Nephron progenitor cell (in vitro differentiated cells): ENCODE data around the gene RUNX2.

ENCODE experiments used
- DNase-seq: peaks from one replicate; pipeline ENCODE4 v3.0.0; 2021
- H3K27ac Mint-ChIP-seq: 2 replicates; pipeline ENCODE4 v1.8.0; 2021; ENCODE audit warnings: mild to moderate bottlenecking, moderate library complexity, mixed read lengths
- H3K27me3 Mint-ChIP-seq: 2 replicates; pipeline ENCODE4 v1.8.0; 2021; ENCODE audit warnings: mild to moderate bottlenecking, low read depth, mixed read lengths; ENCODE audit not compliant: poor library complexity
- H3K36me3 Mint-ChIP-seq: 2 replicates; pipeline ENCODE4 v1.8.0; 2021; ENCODE audit warnings: low read depth, mixed read lengths
- H3K4me1 Mint-ChIP-seq: 2 replicates; pipeline ENCODE4 v1.8.0; 2021; ENCODE audit warnings: mixed read lengths
- H3K4me3 Mint-ChIP-seq: 2 replicates; pipeline ENCODE4 v1.8.0; 2021; ENCODE audit warnings: mild to moderate bottlenecking, moderate library complexity, mixed read lengths
- H3K9me3 Mint-ChIP-seq: 2 replicates; pipeline ENCODE4 v1.8.0; 2021; ENCODE audit warnings: mild to moderate bottlenecking, moderate library complexity, mixed read lengths
- CTCF ChIP-seq: fragments of 200-600 bp; sonication (generic); IDR thresholded peaks from 2 replicates; pipeline ENCODE4 v1.5.0; 2021; ENCODE audit warnings: antibody characterized with exemption

RUNX2 gene

GRCh38 chr6:45450831-45451230 lies 122.7 kb downstream of the RUNX2 start:
- Mint-ChIP-seq H3K27me3 (peaks cover 8% of the 10 kb centered on the region), H3K9me3 (no peaks in the 10 kb centered on the region), H3K27ac (no peak overlapping the region), H3K4me3 (no peak overlapping the region), H3K4me1 (peaks cover 45% of the 10 kb centered on the region), H3K36me3 (peaks cover 17% of the 10 kb centered on the region)
- DNase-seq = no peak
- no peak for TF ChIP-seq CTCF

GRCh38 chr6:45454008-45454911 lies 126.1 kb downstream of the RUNX2 start:
- peaks cover 8% of the 10 kb centered on the region for H3K27me3 Mint-ChIP-seq
- DNase-seq = no peak
- no peak overlapping the region for H3K27ac Mint-ChIP-seq
- peaks cover 17% of the 10 kb centered on the region for H3K4me1 Mint-ChIP-seq
- TF ChIP-seq CTCF = no peak
- H3K36me3 Mint-ChIP-seq = peaks cover 12% of the 10 kb centered on the region
- no peaks in the 10 kb centered on the region for H3K9me3 Mint-ChIP-seq
- H3K4me3 Mint-ChIP-seq = no peak overlapping the region

- no peak for DNase-seq
- Mint-ChIP-seq H3K4me1 (peaks cover 17% of the 10 kb centered on the region), H3K36me3 (peaks cover 9% of the 10 kb centered on the region), H3K27ac (no peak overlapping the region), H3K4me3 (no peak overlapping the region), H3K9me3 (no peaks in the 10 kb centered on the region), H3K27me3 (peaks cover 2% of the 10 kb centered on the region)
- TF ChIP-seq CTCF = no peak
Observed at GRCh38 chr6:45455408-45455807, 127.3 kb downstream of the RUNX2 start.

- DNase-seq = no peak
- no peak overlapping the region for H3K4me3 Mint-ChIP-seq
- no peaks in the 10 kb centered on the region for H3K9me3 Mint-ChIP-seq
- no peak overlapping the region for H3K27ac Mint-ChIP-seq
- no peak for TF ChIP-seq CTCF
- peaks cover 12% of the 10 kb centered on the region for H3K4me1 Mint-ChIP-seq
- H3K27me3 Mint-ChIP-seq = no peaks in the 10 kb centered on the region
- H3K36me3 Mint-ChIP-seq = no peaks in the 10 kb centered on the region
Observed at GRCh38 chr6:45457141-45457540, 129.0 kb downstream of the RUNX2 start.

GRCh38 chr6:45458672-45459071 lies 130.5 kb downstream of the RUNX2 start:
- no peak for DNase-seq
- Mint-ChIP-seq H3K36me3 (no peaks in the 10 kb centered on the region), H3K4me1 (peaks cover 5% of the 10 kb centered on the region), H3K9me3 (no peaks in the 10 kb centered on the region), H3K27me3 (no peaks in the 10 kb centered on the region), H3K4me3 (no peak overlapping the region), H3K27ac (no peak overlapping the region)
- no peak for TF ChIP-seq CTCF

GRCh38 chr6:45460166-45460565 lies 132.0 kb downstream of the RUNX2 start:
- Mint-ChIP-seq H3K4me3 (no peak overlapping the region), H3K27me3 (no peaks in the 10 kb centered on the region), H3K36me3 (no peaks in the 10 kb centered on the region), H3K4me1 (peaks cover 5% of the 10 kb centered on the region), H3K27ac (no peak overlapping the region), H3K9me3 (no peaks in the 10 kb centered on the region)
- TF ChIP-seq CTCF = no peak
- DNase-seq = no peak
